Calu3 (cell line): Measurements from ENCODE around the gene C2CD4D. TPM values are rescaled to one million over a fixed set of nuclear protein-coding genes. Genes with fewer than 3 reads are reported as not detected.

Source experiments
- BruUV-seq: library from RNA; stranded (reverse); fragments of 400-500 nt; replicated peaks from 2 replicates; lab custom pipeline; 2021; lab: Mats Ljungman, UMichigan
- CTCF ChIA-PET: fragments of 300-600 bp; sonication (Branson Sonifier 250); formaldehyde crosslinking; loops from one replicate; lab custom pipeline; 2022; ENCODE audit warnings: antibody characterized with exemption; lab: Charles Lee
- DNase-seq: peaks from one replicate; pipeline ENCODE4 v3.0.0; 2022
- H3K27ac Mint-ChIP-seq: one replicate; pipeline ENCODE4 v1.8.0; 2022; ENCODE audit warnings: mixed read lengths; ENCODE audit not compliant: unreplicated experiment
- H3K27me3 Mint-ChIP-seq: one replicate; pipeline ENCODE4 v1.8.0; 2022; ENCODE audit warnings: mixed read lengths; ENCODE audit not compliant: unreplicated experiment
- H3K36me3 Mint-ChIP-seq: one replicate; pipeline ENCODE4 v1.8.0; 2022; ENCODE audit warnings: mild to moderate bottlenecking, moderate library complexity, mixed read lengths; ENCODE audit not compliant: insufficient read depth, unreplicated experiment
- H3K4me1 Mint-ChIP-seq: one replicate; pipeline ENCODE4 v1.8.0; 2022; ENCODE audit warnings: mild to moderate bottlenecking, low read depth, mixed read lengths; ENCODE audit not compliant: unreplicated experiment
- H3K4me3 Mint-ChIP-seq: one replicate; pipeline ENCODE4 v1.8.0; 2022; ENCODE audit warnings: mild to moderate bottlenecking, low read depth, moderate library complexity, mixed read lengths; ENCODE audit not compliant: unreplicated experiment
- H3K9me3 Mint-ChIP-seq: one replicate; pipeline ENCODE4 v1.8.0; 2022; ENCODE audit warnings: low read depth, mixed read lengths; ENCODE audit not compliant: unreplicated experiment
- intact Hi-C: fragments of 100-400 bp; cut with micrococcal nuclease; formaldehyde crosslinking; loops from one replicate; pipeline ENCODE4 v1.10.0; 2022; ENCODE audit not compliant: unreplicated experiment
- total RNA-seq: library from RNA; stranded (reverse); gene quantifications from 2 replicates; pipeline ENCODE4 v1.2.3, GENCODE V29; 2022
- TF ChIP-seq, protein P1 (sequence below): fragments of 200-600 bp; IDR thresholded peaks from one replicate; pipeline ENCODE4 v1.8.0; 2022; ENCODE audit warnings: antibody characterized with exemption; ENCODE audit not compliant: unreplicated experiment

The C2CD4D gene
- total RNA-seq, 1 experiment from 2014 or later, result 2.5 TPM

DNA sequence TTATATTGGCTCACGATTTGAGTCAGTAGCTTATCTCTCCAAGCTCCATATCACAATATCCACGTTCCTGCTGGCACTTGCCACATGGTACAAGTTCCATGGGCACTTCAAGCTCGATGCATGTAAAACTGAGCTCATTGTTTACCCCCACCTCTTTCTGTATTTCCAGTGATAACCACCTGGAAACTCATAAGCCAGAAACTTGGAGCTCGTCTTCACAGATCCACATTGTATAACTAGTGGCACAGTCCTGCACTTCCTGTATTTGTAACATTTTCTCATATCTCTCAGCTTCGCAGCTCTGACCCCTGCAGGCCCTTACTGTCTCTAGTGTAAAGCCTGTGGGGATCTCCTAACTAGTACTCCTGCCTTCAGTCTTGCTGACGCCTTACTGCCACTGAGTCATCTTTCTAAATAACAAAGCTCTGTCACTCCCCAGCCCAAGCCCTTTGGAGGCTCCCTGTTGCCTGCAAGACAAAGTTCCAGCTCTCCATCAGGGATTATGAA, 6.5 kb upstream of the C2CD4D start:
- Mint-ChIP-seq H3K27ac (peak overlapping the region; percentile 18), H3K9me3 (peaks cover 3% of the 10 kb centered on the region), H3K4me1 (peaks cover 24% of the 10 kb centered on the region), H3K36me3 (no peaks in the 10 kb centered on the region), H3K27me3 (peaks cover 16% of the 10 kb centered on the region), H3K4me3 (no peak overlapping the region)
- DNase-seq, result no peak
- CTCF ChIA-PET, result interaction anchor here (0.8 to 1.3 kb wide), 4 partner anchors 9 to 155 kb away, joined by 3 to 8 read pairs (median 4); no protein-coding TSS in a partner anchor
- TF ChIP-seq, protein P1, sequence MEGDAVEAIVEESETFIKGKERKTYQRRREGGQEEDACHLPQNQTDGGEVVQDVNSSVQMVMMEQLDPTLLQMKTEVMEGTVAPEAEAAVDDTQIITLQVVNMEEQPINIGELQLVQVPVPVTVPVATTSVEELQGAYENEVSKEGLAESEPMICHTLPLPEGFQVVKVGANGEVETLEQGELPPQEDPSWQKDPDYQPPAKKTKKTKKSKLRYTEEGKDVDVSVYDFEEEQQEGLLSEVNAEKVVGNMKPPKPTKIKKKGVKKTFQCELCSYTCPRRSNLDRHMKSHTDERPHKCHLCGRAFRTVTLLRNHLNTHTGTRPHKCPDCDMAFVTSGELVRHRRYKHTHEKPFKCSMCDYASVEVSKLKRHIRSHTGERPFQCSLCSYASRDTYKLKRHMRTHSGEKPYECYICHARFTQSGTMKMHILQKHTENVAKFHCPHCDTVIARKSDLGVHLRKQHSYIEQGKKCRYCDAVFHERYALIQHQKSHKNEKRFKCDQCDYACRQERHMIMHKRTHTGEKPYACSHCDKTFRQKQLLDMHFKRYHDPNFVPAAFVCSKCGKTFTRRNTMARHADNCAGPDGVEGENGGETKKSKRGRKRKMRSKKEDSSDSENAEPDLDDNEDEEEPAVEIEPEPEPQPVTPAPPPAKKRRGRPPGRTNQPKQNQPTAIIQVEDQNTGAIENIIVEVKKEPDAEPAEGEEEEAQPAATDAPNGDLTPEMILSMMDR, result no peak
- no TSS peak for BruUV-seq
- intact Hi-C loops, result no loop called here

DNA sequence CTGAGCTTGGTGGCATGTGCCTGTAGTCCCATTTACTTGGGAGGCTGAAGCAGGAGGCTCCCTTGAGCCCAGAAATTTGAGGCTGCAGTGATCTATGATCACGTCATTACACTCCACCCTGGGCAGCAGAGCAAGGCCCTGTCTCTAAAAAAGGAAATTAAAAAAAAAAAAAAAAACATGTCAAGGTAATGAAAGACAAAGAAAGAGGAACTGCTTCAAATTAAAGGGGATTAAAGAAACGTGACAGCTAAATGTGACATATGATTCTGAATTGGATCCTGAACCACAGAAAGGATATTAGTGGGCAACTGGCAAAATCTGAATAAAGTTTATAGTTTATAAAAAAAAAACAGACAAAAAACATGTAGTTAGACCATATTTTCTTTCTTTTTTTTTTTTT, 3.8 kb upstream of the C2CD4D start:
- no TSS peak for BruUV-seq
- H3K36me3 Mint-ChIP-seq, result peaks cover 16% of the 10 kb centered on the region
- H3K4me1 Mint-ChIP-seq, result peaks cover 39% of the 10 kb centered on the region
- TF ChIP-seq, protein P1, result no peak
- CTCF ChIA-PET, result no interaction called here
- peaks cover 3% of the 10 kb centered on the region for H3K9me3 Mint-ChIP-seq
- H3K27ac Mint-ChIP-seq, result no peak overlapping the region
- no peaks in the 10 kb centered on the region for H3K27me3 Mint-ChIP-seq
- H3K4me3 Mint-ChIP-seq, result no peak overlapping the region
- no peak for DNase-seq
- intact Hi-C loops, result no loop called here

DNA sequence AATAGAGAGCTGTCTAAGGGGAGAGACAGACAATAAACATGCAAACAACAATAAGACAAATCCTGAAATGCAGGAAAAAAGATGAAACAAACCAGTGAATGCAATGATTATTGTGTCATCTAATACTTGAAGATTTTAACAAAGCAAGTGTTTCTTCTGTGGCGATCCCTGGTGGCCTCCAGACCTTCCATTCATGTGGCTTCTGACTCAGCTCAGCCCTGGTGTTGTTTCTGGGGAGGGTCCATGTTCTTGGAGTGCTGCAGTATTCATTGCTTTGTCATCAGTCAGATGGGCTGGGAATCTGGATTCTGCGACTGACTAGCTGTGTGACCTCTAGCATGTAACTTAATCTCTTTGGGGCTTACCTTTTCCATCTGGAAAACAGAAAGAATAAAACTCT, 1.5 kb upstream of the C2CD4D start:
- DNase-seq, result peak; percentile 45
- Mint-ChIP-seq H3K9me3 (peaks cover 3% of the 10 kb centered on the region), H3K4me3 (peak overlapping the region; percentile 91), H3K36me3 (peaks cover 34% of the 10 kb centered on the region), H3K27ac (peak overlapping the region; percentile 98), H3K4me1 (peaks cover 49% of the 10 kb centered on the region), H3K27me3 (no peaks in the 10 kb centered on the region)
- intact Hi-C loops, result no loop called here
- TF ChIP-seq, protein P1, result no peak
- no TSS peak for BruUV-seq
- CTCF ChIA-PET, result interaction anchor here (2.5 kb wide), 1 partner anchor 158 kb away, joined by 7 read pairs; no protein-coding TSS in a partner anchor

DNA sequence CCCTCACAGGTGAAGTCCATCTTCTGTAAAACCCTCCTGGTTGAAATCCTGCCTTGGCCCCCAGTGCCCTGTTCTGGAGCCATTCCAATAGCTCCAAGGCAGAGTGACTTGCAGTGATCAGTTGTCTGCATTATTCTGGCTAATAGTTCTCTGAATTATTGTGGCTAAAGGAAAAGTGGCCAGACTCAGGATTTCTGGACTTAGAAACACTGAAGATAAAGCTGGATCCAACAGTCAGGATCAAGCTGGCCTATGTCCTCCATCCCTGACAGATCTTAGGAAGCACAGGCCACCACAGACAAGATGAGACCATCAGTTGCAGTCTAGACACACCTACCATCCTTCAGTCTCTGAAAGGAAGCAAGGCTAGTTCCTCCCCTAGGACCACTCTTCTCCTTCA, 801 bp upstream of the C2CD4D start:
- peak overlapping the region; percentile 98 for H3K27ac Mint-ChIP-seq
- intact Hi-C loops, result no loop called here
- peaks cover 34% of the 10 kb centered on the region for H3K36me3 Mint-ChIP-seq
- CTCF ChIA-PET, result interaction anchor here (0.6 to 2.5 kb wide), 8 partner anchors 36 to 228 kb away, joined by 3 to 7 read pairs (median 4); partner anchors contain the start of genes SNX27 and THEM4
- H3K27me3 Mint-ChIP-seq, result no peaks in the 10 kb centered on the region
- TF ChIP-seq, protein P1, result no peak
- BruUV-seq, result TSS peak; percentile 82
- no peak for DNase-seq
- H3K4me1 Mint-ChIP-seq, result peaks cover 51% of the 10 kb centered on the region
- peaks cover 3% of the 10 kb centered on the region for H3K9me3 Mint-ChIP-seq
- peak overlapping the region; percentile 91 for H3K4me3 Mint-ChIP-seq
